ENCODE measurements around the gene ADGRB2.

Gene ADGRB2

DNA sequence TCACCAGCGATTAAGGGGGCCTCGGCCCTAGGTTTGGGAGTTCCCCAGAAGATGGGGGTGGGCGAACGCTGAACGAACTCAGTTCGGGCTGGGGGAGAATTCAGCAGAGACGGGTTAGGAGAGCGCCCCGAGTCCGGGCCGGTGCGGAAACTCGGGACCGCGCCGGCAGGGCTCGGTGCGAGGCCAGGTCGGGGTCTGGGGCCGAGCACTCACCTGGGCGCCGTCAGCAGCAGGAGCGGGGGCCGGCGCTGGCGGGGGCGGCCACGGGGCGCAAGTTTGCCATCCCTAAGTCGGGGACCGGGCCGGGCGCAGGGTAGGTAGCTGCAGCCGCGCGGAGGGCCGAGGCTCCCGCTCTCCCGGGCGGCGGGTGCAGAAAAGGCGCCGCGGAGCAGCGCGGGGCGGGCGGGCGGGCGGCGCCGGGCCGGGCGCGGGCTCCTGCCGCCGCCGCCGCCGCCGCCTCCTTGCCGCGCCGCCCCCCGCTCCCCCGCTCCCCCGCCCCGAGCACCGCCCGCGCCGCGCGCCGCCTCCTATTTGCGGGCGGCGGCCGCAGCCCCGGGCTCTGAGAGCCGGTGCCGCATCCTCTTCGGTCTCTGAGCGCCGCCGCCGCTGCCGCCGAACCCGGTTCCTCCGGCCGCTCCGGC, 349 bp downstream of the ADGRB2 start:
- DNase-seq (ENCODE audit: low read depth): no peak

DNA sequence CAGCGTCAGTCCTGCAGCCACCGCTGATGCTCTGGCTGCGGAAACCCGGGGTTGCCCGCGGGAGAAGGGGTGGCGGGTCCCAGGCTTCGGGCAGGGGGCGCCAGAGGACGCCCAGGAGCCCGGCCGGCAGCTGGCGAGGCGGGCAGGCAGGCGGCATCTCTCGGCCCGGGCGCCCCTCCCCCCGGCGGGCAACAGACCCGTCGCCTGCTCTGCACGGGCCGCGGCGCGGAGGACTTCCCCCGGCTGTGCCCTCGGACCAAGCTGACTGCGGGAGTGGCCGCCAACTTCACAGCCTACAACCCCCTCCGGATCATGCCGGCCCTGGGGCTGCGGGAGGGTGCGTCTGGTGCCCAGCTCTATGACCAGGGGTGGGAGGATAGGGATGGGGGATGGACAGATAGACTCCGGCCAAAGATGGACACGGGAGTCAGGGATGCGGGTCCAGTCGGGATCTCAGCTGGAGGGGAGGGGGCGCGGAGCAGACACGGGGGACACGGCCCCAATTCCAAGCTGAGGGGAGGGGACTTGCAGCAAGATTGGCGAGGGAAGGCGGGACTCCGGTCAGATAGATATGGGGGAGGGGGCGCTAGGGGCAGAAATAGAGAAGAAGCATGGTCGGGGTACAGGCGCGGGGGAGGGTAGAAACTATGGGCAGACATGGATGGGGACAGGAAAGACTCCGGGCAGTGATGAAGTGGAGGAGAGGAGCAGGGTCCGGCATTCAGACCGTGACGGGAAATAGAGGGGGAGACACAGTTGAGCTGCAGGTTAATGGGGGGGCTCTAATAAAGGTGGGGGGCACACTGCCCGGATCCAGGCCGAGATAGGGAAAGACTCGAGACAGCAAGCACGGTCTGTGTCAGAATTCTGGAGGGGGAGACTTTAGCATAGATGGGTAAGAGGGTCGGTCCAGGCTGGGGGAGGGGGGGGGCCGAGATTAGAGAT, 1.1 kb downstream of the ADGRB2 start:
- DNase-seq (ENCODE audit: low read depth): no peak

DNA sequence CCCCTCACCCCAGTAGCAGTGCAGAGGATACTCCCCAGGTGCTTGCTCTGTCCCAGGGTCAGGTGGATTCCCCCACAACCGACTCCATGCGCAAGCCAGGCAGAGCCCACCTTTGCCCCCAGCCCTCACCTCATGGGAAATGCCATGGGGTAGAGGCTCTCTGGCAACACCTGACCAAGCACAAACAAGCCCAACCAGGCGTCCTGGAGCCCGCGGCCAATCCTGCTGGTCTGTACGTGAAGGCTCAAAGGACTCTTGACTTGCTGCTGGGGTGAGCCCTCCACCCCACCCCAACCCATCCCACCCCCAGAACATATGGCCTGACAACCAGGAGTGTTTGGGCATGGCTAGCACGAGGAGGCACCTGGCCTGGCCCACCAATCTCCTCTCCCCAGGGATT, 1.8 kb downstream of the ADGRB2 start:
- no peak for DNase-seq (ENCODE audit: low read depth)

DNA sequence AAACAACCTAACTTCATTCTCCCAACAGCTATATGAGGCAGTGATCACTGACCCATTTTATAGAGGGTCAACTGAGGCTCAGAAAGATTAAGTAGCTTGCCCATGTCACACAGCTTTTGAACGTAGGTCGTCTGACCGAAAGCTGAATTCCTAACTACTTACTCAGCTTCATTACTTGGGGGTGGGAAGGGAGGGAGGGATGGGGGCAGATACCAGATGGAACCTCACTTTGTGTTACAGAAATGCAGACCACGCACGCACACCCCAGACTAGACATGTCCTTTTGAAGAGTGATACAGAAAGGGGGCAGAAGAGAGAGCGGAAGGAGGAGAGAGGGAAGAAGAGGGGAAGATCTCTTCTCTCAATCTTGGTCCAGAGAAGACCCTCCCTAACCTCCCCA, 2.3 kb downstream of the ADGRB2 start:
- no peak for DNase-seq (ENCODE audit: low read depth)

DNA sequence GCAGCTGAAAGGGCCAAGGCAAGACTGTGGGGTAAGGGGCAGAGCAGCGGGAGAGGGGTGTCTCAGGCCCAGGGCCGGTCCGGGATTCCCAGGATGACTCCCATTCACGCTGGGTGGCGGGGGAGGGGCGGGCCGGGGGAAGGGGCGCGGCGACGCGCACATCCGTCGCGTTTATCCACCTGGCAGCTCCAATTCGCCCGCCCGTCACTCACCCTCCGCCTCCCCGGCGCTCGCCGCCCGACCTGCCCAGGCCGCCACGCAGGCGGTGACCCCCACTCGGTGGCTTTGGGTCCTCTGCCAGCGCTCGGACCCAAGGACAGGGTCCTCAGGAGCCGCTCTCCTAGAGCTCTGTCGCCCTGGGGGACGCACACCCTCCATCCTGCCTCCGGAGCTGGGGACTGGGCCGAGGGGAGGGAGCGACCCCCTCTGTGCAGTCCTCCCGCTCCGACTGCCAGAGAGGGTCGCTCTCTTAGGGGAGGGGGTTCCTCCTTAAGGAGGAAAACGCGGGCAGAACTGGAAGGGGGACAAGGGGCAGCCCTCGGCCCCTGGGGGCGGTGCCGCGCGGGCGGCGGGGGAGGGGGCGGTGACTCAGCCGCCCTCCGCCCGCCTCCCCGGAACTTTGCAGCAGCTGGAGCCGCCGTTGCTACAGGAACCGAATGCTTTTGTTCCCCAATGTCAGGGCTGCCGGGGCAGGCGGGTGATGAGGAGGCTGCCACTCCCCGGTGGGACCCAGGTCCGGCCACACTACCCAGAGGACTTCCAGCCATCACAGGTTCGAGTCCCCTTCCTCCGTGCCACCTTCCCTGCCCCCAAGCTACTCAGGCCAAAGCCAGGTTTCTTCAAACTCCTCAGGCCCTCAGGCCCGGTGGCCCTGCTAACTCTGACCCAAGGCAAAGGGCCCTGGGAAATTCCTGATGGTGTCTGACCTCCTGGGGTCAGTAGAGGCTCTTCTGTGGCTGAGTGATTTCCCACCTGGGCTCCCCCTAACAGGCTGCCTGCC, 3.4 kb downstream of the ADGRB2 start:
- no peak for DNase-seq (ENCODE audit: low read depth)

DNA sequence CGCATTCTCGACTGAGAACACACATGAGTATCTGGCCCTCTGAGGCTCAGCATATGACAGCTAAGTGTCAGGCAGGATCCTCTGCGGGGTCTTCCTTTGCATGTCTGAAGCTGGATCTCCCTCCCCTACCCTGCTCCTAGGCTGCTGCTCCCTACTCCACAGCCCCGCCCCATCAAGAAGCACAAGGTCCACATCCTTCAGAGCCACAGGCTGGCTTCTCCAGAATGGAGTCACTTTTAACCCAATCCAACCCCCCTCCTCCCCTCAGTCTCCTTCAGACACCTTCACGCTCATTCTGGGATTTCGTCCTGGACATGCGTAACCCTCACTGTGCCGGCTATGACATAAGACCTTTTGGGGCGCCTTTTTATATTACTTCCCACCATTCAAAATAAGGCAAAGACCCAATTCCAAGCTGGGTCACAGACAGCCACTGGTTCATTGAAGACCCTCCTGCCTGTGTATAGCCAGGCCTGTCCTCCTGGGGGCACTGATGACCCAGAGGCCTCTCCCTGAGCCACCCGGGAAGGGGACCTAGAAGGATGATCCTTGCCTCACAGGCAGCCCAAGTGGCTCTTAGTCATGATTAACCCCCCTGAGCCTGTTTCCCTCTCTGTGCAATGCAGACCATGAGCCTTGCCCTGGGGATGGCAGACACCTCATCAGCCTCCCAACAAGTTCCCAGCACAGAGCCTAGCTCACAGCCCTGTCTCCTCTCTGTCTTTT, 4.7 kb downstream of the ADGRB2 start:
- DNase-seq (ENCODE audit: low read depth): no peak

DNA sequence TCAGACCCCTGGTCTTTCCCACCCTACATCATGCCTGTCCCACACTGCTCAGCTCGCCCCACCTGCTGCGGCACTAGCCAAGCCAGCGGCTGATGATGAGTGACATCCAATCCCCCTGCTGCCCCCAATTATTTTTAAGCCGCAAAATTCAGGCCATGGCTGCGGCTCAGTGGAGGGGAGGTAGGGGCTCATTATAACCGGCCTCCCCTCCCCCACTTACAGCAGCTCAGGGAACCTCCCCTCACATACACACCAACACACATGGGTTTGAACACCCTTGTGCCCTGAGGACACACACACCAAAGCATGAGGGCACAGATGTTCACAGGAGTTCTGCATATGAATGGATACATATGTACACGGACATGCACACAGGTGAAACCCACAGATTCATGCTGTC, 5.3 kb downstream of the ADGRB2 start:
- no peak for DNase-seq (ENCODE audit: low read depth)

DNA sequence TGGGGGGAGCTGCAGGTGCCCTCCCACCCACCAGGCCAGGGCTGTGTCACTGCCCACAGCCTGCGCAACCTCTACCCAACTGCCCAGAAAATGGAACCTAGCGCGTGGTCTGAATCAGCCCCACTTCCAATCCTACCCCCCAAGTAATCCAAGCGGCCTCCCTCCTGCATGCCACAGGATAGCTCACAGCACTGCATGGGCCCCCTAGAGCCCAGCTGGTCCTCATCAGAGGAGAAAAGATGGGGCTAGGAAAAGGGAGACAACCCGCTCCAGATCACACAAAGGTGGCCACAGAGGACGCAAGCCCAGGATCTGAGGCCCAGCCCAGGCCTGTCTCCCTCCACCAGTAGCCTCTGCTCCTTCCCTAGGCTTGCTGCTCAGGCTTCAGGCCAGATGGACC, 6.2 kb downstream of the ADGRB2 start:
- DNase-seq (ENCODE audit: low read depth): no peak

DNA sequence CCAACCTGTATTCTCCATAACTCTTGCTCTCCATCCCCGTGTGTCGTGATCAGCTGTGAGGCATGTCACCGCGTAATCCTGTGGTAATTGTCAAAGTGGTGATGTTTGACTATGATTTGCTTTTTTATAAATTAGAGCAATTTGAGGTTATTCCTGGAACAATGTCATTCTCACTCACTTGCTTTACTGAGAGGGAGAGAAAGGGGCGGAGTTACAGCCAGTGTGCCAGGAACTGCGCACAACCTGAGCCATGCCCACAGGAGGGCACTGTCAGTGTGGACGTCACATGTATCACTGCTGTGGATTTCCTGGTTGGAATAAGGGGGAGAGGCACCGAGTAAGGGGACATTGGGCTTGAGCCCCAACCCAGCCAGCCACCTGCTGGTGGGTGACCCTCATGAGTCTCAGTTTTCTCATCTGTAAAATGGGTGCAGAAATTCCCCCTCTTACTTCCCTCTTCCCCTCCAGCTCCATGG, 6.9 kb downstream of the ADGRB2 start:
- no peak for DNase-seq (ENCODE audit: low read depth)

DNA sequence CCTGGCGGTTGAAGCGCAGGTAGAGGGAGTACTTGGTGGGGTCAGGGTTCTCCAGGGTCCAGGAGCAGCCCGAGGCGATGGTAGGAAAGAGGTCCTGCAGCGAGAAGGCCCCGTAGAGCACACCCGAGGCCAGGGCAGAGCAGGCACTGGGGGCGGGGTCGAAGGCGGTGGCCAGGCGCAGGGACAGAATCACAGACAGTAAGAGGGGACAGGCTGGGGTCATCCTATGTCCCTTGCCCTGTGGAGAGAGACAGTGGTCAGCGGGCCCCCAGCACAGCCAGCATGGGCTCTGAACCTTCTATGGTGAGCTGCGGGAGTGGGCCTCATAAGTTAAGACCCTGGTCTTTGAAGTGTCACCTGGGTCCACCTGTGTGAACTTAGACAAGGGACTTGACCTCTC, 7.6 kb downstream of the ADGRB2 start:
- no peak for DNase-seq (ENCODE audit: low read depth)

DNA sequence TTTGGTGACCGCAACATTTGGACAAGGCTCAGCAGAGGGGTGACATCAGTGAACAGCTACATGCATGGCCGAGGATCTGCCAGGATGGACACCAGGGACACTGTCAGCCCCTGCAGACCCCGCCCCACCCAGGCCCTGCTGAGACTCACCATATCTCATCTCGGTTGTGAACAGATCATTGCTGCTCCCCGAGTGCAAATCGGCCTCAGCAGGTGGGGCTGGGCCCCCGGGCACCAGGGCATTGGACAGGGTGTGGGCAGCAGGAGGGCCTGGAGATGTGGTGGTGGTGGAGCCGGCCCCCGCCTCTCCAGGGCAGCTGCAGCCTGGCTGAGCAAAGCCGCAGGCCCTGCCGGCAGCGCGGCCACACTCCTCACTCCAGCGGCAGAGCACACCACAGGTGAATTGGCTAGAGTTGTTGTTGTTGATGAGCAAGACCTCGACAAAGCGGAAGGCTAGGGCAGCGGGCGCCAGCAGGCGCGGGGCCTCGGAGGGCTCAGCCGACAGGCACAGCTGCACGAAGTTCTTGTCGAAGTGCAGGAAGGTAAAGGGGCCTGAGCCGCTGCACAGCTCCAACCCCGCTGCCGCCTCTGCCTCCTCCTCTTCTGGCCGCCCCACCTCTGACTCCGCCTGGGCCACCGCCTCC, 8.2 kb downstream of the ADGRB2 start:
- DNase-seq (ENCODE audit: low read depth): no peak

DNA sequence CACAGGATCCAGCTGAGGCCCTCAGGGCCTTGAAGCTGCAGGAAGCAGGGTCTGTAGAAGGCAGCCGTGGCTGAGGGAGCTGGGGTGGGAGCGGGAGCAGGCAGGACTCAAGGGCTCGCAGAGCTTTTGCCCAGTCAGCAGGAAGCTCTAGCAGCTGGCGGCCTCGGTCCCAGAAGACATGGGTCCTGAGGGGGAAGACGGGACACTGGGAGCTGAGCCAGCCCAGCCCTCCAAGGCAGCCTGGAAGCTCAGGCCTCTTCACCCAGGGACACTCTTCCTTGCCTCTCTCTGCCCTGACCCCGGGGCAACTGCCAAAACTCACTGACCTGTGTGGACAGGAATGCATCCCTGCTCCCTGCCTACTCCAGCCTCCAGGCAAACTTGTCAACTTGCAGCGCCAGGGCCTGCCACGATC, 8.9 kb downstream of the ADGRB2 start:
- no peak for DNase-seq (ENCODE audit: low read depth)

DNA sequence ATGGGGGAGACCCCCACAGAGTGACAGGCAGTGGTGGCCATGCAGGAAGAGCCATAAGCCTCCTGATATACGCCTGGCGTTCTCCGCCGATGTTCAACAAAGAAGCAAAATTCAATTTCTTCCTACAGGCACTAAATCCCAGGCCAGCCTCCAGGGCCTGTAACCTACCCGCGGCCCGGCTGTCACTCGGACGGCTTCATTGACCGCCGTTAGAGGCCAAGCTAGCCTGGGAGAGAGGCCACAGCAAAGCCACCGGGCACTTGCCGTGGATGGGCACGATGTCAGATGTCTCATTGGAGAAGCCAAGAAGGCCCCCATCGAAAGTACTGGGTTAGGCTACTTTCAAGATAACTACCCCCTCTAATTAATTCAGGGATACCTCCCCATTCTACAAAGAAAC, 9.7 kb downstream of the ADGRB2 start:
- DNase-seq (ENCODE audit: low read depth): no peak

DNA sequence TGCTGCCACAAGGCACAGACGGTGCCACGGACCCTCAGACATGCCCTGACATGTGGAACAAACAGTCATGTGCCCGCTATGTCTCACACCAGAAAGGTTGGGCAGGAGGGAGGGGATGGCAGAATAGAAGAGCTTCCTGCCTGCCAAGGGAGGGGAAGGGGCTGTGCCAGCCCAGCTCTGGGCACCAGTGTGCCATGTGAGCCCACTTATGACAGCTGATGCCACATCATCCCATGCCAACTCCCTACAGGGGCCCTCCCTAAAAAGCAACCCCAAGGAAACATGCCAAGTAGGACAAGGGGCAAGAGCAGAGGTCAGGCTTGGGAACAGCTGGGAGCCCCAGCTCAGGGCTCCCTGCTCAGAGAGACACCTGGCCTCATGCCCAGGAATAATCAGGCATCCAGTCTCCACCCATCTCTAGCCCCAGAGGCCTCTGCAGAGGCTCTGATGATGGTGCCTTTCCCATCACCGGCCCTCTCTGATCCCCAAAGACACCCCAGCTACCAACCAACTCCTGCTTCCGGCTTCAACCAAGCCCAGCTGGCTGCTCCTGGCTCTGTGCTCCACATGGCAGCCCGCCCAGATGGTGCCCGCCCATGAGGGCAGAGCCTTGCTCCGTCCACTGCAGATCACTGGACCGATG, 10.3 kb downstream of the ADGRB2 start:
- no peak for DNase-seq (ENCODE audit: low read depth)

DNA sequence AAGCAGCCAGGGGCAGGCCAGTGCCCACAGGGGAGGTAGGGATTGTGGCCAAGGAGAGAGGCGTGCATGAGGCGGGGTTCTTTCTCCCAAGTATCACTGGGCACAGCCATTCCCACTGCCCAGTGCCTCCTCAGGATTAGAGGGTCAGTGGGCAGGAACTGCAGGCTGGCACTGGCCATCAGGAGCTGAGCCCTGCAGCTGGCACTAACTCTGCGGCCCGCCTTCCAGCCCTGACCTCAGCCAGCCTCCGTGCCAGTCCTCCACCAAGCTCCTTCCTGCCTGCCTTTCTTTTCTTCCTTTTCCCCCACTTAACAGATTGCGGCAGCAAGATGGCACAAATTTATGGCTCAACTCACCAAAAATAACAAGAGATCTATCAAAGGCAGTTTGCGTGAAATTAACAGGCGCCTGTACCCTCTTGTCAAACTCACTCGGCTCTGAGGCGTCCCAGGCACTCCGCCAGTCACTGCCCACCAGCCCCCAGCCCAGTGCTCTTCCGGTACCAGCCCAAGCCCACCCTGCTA, 11.1 kb downstream of the ADGRB2 start:
- DNase-seq (ENCODE audit: low read depth): no peak

DNA sequence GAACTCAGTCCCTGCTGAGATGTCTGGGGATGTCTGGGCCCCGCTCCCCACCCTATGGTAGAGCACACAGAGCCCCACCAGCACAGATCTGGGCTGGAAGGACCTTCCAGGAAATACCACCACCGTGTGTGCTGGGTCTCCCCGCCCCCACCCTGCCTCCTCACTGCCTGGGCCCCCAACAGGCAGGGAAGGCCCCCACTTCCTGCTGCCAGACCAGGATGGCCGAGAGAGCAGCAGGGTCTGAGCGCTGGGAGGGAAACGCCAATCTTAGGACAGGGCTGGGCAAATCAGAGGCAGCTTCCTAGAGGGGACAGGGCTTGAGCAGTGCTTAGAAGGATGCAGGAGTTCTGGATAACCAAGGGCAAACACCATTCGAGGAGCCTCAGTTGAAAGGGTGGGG, 11.9 kb downstream of the ADGRB2 start:
- no peak for DNase-seq (ENCODE audit: low read depth)

DNA sequence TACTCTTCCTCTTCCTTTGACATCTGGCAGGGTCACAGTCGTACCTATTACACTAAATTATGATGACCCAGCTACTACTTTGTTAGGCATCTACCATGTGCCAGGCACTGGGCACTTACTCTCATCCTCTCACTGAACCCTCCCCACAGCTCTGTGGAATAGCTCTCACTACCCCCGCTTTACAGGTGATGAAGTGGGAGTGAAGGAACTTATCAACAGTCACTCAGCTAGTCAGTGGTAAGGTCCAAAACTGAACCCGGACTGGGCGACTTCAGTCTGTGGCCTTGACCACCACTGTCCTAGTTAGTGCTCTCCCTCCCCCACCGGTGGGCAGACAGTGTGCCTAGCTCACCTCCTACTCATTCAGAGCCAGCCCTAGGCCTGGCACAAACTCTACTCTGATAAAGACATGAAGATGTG, 12.3 kb downstream of the ADGRB2 start:
- DNase-seq (ENCODE audit: low read depth): no peak

DNA sequence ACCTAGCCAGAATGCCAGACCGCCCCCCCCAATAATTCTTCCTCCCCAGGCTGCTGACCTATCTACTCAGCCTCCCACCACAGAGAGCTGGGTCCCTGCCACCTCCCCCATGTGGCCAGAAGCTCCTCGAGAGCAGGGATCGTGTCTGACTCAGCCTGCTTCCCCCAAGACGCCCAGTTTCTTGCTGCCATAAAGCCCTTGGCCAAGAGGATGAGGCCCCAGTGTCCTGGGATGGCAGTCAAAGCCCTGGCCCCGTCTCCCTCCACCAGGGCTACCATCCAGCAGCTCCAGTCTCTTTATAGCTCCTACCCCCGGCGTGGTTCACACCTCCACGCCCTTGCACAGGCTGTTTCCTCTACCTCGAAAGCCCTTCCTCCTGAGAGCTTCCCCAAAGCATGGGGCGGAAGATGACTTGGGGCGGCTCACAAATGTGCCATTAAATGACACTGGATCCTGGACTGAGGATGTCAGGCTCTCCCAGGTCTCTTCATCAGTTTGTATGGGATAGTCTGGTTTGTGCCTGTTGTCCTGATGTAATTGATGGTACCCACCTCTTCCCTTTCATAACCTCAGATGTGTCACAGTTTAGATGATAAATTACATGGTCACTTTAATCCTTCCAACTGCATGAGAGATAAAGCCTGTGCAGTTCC, 13.2 kb downstream of the ADGRB2 start:
- DNase-seq (ENCODE audit: low read depth): no peak
